ENCODE data around the gene UBAP1L.

DNA sequence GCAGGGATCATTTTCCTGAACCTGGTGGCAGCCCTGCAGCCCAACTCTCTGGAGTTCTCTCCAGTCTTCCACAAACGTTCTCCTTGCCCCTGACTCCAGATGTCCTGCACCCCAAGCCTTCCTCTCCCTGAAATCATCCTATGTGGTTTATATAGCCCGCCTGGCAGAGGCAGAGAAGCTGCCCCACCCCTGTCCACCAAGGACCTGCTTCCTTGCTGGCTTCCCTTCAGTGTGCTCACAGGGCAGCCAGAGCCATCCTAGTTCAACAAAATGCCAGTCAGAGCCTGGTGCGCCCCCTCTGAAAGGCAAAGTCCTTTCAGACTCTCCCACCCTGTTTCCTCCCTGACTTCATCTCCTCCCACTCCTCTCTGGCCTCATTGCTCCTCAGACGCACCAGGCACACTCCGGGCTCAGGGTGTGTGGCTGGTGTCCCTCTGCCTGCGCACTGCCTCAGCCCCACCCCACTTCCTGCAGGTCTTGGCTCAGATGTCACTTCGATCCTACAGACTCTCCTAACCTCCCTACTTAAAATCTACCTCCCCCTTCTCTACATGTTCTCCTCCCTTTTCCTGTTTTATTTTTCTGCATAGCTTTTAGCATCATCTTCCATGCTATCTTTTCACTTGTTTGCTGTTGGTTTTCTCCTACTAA is 32.6 kb downstream of the UBAP1L start:
- TF ChIP-seq, protein P1, sequence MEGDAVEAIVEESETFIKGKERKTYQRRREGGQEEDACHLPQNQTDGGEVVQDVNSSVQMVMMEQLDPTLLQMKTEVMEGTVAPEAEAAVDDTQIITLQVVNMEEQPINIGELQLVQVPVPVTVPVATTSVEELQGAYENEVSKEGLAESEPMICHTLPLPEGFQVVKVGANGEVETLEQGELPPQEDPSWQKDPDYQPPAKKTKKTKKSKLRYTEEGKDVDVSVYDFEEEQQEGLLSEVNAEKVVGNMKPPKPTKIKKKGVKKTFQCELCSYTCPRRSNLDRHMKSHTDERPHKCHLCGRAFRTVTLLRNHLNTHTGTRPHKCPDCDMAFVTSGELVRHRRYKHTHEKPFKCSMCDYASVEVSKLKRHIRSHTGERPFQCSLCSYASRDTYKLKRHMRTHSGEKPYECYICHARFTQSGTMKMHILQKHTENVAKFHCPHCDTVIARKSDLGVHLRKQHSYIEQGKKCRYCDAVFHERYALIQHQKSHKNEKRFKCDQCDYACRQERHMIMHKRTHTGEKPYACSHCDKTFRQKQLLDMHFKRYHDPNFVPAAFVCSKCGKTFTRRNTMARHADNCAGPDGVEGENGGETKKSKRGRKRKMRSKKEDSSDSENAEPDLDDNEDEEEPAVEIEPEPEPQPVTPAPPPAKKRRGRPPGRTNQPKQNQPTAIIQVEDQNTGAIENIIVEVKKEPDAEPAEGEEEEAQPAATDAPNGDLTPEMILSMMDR (IDR thresholded peaks at IDR 0.05; ENCODE audit: insufficient read depth, low read length, poor library complexity, severe bottlenecking), result no peak
- TF ChIP-seq EZH2phosphoT487 (conservative IDR thresholded peaks at IDR 0.05; ENCODE audit: low read length), result no peak

Data from SU-DHL-6 (cell line).